ENCODE data around the gene POLR1G.

The POLR1G gene

GRCh38 chr19:45406226-45407090 is at the start of gene POLR1G:
Gene POLR1G, plus strand, starts transcription at chr19:45406644. Its CDS starts 53 bp downstream, at chr19:45406697.
- peak; percentile 94 for DNase-seq (ENCODE audit: low spot score)

DNA sequence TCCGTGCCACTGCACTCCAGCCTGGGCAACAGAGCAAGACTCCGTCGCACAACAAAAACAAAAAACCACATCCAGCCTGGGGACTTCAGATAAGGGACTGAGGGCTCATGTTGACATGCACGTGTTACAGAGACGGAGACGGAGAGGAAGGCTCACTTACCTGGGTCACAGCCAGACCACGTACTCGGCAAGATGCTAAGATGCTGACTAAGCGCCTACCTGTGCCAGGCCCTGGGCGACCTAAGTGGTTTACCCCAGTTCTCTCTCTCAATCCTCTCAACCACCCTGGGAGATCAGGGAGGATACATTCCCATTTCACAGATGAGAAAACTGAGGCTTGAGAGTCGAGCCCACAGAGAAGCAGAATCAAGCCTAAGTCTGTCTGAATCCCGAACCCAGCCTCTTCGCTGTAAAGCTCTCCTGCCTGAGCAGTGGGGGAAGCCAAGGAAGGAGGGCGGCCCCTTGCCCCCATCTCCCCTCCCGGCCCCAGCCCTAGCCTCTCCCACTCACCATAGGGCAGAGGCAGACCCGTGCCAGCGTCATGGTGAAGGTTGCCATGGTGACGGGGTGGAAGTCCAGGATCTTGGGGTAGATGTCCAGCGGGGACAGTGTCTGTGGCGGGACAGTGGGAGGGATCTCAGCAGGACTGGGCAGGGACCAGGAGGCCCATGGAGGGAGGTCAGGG is 49.5 kb upstream of the POLR1G start:
- DNase-seq (ENCODE audit: low spot score) = no peak

- DNase-seq (ENCODE audit: low spot score) = no peak
Measured at GRCh38 chr19:45357445-45357783, 49.0 kb upstream of the POLR1G start.

GRCh38 chr19:45358213-45358792 is 48.1 kb upstream of the POLR1G start:
- no peak for DNase-seq (ENCODE audit: low spot score)

- no peak for DNase-seq (ENCODE audit: low spot score)
Measured at GRCh38 chr19:45361608-45362007, 44.8 kb upstream of the POLR1G start.

GRCh38 chr19:45362291-45362690 is 44.2 kb upstream of the POLR1G start:
- DNase-seq (ENCODE audit: low spot score) = no peak

GRCh38 chr19:45363861-45364459 is 42.5 kb upstream of the POLR1G start:
- no peak for DNase-seq (ENCODE audit: low spot score)

DNA sequence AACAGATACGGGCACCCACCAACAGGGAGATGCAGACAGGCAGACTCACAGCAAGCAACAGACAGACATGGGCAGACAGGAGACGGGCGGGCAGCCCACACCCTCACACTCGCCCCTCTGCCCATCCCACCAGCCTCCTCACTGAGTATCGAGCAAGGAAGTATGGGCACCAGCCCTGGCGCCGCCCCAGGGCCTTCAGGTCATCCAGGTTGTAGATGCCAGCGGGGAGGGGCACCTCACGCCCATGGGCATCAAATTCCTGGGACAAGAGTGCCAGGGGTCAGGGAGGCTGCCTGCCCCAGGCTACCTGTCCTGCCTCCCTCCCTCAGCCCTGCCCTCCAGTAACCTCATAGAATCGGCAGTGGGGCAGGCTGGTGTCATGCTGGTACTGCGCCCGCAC is 41.7 kb upstream of the POLR1G start:
- no peak for DNase-seq (ENCODE audit: low spot score)

DNA sequence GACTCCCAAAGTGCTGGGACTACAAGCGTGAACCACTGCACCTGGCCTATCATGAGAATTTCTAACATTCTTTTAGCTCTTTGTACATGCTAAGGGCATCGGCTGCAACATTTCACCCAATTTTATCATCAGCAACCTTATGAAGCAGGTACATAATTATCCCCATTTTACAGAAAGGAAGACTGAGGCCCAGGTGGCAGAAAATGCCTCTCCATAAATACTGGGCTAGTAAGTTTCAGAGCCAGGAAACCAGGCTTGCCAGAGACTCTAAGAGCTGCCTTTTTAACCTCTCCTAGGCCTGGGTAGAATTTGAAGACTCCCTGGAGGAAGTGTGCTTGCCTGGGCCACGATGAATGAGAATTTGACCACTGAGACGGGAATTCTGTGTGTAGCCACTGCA is 38.3 kb upstream of the POLR1G start:
- no peak for DNase-seq (ENCODE audit: low spot score)

DNA sequence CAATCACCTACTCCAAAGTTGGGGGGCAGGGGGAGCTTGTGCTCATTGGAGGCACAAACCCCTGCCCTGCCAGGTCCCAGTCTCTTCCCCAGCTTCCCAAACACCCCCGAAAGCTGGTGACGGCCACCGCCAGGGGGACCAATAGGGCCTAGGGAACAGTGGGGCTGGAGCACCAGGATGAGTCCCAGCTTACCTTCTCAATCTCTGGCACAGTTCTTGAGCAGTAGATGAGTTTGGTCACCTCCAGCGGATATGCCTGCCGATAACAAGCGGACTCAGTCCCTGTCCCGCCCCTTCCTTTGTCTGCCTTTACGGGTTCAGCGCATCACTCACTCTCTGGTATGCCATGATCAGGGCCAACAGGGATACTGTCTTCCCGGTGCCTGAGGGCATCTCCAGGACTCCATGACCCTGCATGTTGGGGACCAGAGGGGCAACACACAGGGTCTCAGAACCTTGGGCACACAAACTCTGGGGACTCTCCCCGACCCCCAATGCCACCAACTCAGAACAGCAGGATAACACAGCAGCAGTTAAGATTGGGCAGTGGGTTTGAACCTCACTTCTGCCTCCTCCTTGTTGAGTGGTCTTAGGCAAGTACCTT is 37.6 kb upstream of the POLR1G start:
- DNase-seq (ENCODE audit: low spot score) = no peak

GRCh38 chr19:45370410-45371204 is 35.8 kb upstream of the POLR1G start, which contains the start of gene ERCC2:
Gene ERCC2, minus strand, starts transcription at chr19:45370573. Its CDS starts 33 bp downstream, at chr19:45370540.
- DNase-seq (ENCODE audit: low spot score) = peak; percentile 98

DNA sequence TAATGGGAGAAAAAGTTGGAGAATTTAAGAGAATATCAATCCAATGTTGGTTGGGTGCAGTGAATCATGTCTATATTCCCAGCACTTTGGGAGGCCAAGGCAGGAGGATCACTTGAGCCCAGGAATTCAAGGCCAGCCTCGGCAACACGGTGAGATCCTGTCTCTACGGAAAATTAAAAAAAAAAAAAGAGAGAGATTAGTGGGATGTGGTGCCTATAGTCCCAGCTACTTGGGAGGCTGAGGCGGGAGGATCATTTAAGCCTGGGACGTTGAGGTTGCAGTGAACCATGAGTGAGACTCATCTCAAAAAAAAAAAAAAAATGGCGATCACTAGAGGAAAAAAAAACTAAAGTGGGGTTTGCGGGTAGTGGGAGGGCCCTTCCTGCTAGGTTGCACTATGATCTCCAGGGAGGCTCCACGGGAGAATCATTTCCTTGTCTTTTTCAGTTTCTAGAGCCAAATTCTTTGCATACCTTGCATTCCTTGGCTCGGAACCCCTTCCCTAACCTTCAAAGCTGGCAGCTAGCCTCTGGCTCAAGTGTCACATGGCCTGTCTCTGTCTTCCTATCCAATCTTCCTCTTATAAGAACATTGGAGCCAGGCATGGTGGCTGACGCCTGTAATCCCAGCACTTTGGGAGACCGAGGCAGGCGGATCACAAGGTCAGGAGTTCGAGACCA is 30.3 kb upstream of the POLR1G start:
- DNase-seq (ENCODE audit: low spot score) = no peak

DNA sequence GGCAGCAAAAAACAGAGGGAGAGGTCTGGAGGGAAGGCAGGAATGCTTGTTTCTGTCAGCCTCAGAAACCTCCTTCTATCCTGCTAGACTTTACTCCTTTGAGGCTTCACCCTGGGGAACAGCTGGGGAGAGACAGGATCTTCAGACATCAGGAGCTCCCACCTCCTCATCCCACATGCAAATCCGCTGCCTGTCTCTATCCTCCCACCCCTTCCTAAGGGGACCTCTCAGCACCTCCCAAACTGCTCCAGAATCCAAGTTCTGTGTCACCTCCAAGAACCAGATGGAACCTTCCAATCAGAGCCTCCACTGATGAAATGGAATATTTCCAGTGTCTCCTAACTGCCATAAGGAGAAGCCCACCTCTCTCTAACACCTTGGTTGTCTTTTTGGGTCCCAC is 26.3 kb upstream of the POLR1G start:
- no peak for DNase-seq (ENCODE audit: low spot score)

DNA sequence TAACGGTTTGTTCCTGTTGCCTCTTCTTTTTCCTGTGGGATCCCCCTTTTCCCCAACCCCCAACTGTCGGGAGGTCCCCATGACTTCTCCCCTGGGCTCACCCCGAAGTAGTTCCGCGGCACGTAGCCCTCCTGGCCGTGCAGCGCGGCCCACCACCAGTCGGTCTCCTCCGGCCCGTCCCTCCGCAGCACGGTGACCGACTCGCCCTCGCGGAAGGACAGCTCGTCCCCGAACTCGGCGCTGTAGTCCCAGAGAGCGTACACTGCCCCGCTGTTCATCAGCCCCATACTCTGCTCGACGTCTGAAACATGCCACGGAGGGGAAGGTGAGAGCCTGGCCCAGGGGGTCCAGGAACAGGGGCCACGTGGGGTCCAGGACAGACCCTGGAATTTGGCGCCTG is 24.0 kb upstream of the POLR1G start:
- no peak for DNase-seq (ENCODE audit: low spot score)

DNA sequence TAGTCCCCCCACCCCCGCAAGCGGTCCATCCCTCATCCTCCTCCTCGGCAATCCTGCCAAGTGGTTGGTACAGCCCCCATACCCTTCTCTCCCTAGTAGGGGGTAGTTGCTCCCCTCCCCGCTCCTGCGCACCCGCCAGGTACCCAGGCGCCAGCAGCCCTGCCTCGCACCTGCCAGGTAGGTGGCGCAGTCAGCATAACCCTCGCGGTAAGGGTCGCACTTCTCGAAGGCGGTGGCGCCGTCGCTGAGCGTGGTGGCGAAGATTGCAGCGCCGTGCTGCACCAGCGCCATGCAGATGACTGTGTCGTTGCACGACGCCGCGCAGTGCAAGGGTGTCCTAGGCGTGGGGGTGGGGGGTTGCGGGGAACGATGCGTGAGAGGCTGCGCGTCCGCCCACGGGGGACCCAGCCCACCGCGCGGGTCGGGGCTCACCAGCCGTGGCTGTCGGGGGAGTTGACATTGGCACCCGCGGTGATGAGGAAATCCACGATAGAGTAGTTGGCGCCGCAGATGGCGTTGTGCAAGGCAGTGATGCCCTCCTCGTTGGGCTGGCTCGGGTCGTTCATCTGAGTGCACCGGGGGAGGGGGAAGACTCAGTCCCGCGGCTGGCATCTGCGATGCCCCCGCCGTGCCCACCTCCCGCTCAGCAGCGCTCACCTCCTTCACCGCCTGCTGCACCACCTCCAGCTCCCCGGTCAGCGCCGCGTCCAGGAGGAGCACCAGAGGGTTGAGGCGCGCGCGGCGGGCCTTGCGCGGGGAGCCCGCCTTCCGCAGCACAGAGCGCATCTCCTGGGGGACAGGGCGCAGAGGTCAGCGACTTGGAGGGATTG is 20.8 kb upstream of the POLR1G start:
- no peak for DNase-seq (ENCODE audit: low spot score)

DNA sequence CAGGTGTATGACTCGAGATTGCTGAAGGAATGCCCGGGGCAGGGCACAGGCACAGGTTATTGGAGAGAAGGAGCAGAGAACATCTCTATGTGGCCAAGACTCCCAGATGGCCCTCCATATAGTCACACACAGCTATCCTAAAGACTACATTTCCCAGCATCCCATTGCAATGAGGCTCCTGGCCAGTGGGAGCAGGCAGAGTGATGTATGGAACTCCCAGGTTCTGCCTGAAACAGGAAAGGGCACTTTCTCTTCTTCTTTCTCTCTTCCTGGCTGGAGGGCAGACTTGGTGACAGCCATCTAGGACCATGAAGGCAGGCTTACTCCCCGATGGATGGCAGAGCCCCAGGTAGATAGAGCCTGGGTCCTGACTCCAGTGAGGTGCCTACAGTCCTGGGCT is 15.1 kb upstream of the POLR1G start:
- no peak for DNase-seq (ENCODE audit: low spot score)

- DNase-seq (ENCODE audit: low spot score) = no peak
Measured at GRCh38 chr19:45391871-45392665, 14.4 kb upstream of the POLR1G start.

DNA sequence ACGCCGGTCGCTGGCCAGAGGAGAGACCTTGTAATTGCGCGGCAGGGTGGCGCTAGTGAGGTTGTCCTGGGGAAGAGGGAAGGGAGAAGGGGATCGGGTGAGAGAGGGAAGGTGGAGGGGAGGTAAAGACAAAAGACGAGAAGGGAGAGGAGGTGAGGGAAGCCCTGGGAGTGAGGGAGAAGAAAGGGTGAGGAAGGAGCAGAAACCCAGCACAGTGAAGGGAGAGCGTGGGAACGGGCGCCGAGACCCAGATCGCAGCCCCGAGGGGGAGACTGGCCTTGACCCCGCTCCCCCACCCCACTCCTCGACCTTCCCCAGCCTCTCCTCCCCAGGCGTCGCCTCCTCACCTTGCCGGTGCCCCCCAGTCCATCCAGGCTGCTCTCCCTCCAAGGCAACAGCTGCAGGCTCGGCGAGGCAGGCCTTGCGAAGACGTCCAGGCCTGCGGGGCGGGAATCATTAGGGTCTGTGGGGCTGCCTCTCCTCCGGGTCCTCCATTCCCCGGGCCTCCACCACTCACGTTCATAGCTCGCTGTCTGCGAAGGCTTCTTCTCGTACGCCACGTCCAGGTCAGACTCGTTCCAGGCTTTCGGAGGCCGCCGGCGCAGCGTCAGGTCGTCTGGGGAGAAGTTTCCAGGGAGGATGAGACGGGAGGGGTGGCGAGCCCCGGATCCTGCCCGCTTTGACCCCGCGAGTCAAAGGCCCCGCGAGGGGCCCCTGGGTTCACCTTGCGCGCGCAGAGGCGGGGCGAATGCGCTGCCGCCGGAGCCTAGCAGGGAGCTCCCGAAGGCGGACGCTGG is 10.4 kb upstream of the POLR1G start:
- DNase-seq (ENCODE audit: low spot score) = no peak
